ENCODE measurements around the gene EFNA1.

DNA sequence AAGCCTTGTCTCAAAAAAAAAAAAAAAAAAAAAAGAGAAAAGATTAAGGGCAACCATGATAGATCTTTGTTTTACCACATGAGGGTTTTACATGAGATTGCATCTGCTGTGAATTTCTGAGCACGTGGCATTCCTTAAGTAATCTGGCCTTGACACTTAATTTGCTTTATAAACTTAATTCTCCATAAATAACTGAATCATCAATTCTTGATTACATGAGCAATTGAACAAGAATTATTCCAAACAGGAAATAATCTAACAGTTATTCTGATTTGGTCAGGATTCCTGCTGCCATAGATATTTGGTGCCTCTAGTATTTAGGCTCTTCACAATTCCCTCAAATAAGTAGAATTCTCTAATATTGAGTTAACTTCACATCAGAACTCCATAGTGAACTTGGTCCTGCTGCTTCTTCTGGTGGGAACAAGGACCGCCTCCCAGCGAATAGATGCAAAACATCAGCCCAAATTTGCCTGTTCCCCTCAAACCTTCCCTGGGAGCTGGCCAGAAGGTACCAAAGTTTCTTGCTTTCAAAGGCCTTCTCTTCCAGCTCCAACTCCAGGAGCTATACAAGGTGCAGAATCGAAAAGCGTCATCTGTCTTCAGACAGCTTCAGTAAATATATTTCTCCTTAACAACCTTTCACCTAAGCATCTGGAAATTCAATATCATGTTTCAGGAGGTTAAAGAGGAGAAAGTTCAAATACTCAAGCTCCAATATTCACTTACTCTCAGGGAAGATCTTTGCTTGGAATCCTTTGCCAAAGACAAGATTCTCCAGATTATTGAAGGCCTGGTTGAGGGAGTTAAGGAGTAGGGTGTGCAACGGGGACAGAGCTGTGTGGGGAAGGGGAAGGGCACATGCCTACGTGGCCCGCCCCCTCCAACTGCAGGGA lies 44.4 kb downstream of the EFNA1 start:
- no peak for TF ChIP-seq ZNF274 (IDR thresholded peaks at IDR 0.05; ENCODE audit: low read depth, low read length)
- no peak for TF ChIP-seq SUZ12 (IDR thresholded peaks at IDR 0.05; ENCODE audit: extremely low read depth, insufficient read depth, insufficient read length)
